HG03175 (cell line): ENCODE data around the gene GAGE13.
"Not testable (repeated sequence)": the region's sequence is repeated elsewhere in the genome, so short reads cannot be mapped to it uniquely, and the experiment has no call there.

Experiments
- ATAC-seq: cut with Tn5 transposase; IDR thresholded peaks from one replicate; pipeline ENCODE4 v1.9.1; 2021; ENCODE audit warnings: mild to moderate bottlenecking, moderate library complexity; ENCODE audit not compliant: unreplicated experiment

GAGE13 gene

DNA sequence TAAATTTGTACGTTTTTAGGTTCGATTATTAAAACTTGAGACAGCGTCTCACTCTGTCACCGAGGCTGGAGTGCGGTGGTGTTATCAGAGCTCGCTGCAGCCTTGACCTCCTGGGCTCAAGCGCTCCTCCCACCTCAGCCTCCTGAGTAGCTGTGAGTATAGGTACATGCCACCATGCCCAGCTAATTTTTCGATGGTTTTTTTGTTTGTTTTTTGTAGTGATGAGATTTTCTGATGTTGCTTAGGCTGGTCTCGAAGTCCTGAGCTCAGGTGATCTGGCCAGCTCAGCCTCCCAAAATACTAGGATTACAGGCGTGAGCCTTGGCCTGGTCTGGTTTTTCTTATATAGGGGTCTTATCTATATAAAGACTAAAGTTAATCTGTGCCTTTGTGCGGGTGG, 961 bp upstream of the GAGE13 start:
- not testable (repeated sequence) for ATAC-seq

- ATAC-seq: not testable (repeated sequence)
These were observed 459 bp downstream of the GAGE13 start for GRCh38 chrX:49331841-49332240.

GRCh38 chrX:49341449-49341848, 10.1 kb downstream of the GAGE13 start:
- not testable (repeated sequence) for ATAC-seq

GRCh38 chrX:49344496-49345175, 13.3 kb downstream of the GAGE13 start:
- not testable (repeated sequence) for ATAC-seq

GRCh38 chrX:49345402-49345801, 14.0 kb downstream of the GAGE13 start:
- ATAC-seq: not testable (repeated sequence)

DNA sequence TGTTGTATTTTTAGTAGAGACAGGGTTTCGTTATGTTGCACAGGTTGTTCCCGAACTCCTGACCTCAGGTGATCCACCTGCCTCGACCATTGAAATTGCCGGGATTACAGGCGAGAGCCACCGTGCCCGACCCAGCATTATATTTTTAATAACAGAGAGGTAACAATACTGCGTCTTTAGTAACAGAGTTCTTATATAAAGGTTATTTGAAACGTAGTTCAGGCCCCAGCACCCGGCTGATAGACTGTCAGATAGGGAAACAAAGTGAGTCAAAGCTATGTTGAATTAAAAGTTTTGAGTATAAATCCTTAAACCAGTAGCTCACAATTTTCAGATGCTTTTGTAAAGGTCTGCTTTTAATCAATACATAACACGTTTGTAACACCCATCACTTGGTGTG, 14.8 kb downstream of the GAGE13 start:
- not testable (repeated sequence) for ATAC-seq
